WTC11 (cell line): Measurements from ENCODE around the gene NPL. TPM values are rescaled to one million over a fixed set of nuclear protein-coding genes. Genes with fewer than 3 reads are reported as not detected.
A peak's percentile ranks its signal among the peaks of the same experiment; 100 is the strongest.

Experiments used
- ATAC-seq: fragments of 200-7000 bp; cut with Tn5 transposase; 2 replicates; pipeline ENCODE4 v1.10.0; 2021; ENCODE audit warnings: mild to moderate bottlenecking, moderate library complexity
- CTCF ChIA-PET: fragments of 300-600 bp; sonication (Branson Sonifier 250); formaldehyde crosslinking; loops from one replicate; lab custom pipeline; 2021; ENCODE audit warnings: antibody characterized with exemption; lab: Charles Lee
- POLR2A ChIA-PET: fragments of 350-600 bp; sonication (Branson Sonifier 250); formaldehyde crosslinking; loops from one replicate; lab custom pipeline; 2021; ENCODE audit warnings: antibody characterized with exemption; lab: Charles Lee
- DNase-seq: peaks from one replicate; pipeline ENCODE4 v3.0.0; 2021; ENCODE audit warnings: low spot score
- H3K27ac Mint-ChIP-seq: 2 replicates; pipeline ENCODE4 v1.8.0; 2021; ENCODE audit warnings: mixed read lengths
- H3K27me3 Mint-ChIP-seq: 2 replicates; pipeline ENCODE4 v1.8.0; 2021; ENCODE audit warnings: low read depth, mild to moderate bottlenecking, moderate library complexity, mixed read lengths
- H3K36me3 Mint-ChIP-seq: 2 replicates; pipeline ENCODE4 v1.8.0; 2021; ENCODE audit warnings: mixed read lengths
- H3K4me1 Mint-ChIP-seq: 2 replicates; pipeline ENCODE4 v1.8.0; 2022; ENCODE audit warnings: mixed read lengths
- H3K4me3 Mint-ChIP-seq: 2 replicates; pipeline ENCODE4 v1.8.0; 2021; ENCODE audit warnings: mild to moderate bottlenecking, moderate library complexity, mixed read lengths
- H3K9me3 Mint-ChIP-seq: 2 replicates; pipeline ENCODE4 v1.8.0; 2021; ENCODE audit warnings: mixed read lengths
- ATF1 ChIP-seq: sonication (generic); formaldehyde crosslinking; IDR thresholded peaks from 2 replicates; pipeline ENCODE4 v1.8.1; 2023; ENCODE audit warnings: mild to moderate bottlenecking, moderate library complexity, missing genetic modification reagents
- CTCF ChIP-seq: fragments of 200-600 bp; IDR thresholded peaks from 2 replicates; pipeline ENCODE4 v1.8.0; 2022; ENCODE audit warnings: antibody characterized with exemption
- E2F5 ChIP-seq: sonication (generic); formaldehyde crosslinking; IDR thresholded peaks from 2 replicates; pipeline ENCODE4 v1.8.1; 2022; ENCODE audit warnings: mild to moderate bottlenecking, moderate library complexity, missing genetic modification reagents
- FOXK1 ChIP-seq: sonication (generic); formaldehyde crosslinking; IDR thresholded peaks from 2 replicates; pipeline ENCODE4 v1.8.0; 2022; ENCODE audit warnings: mild to moderate bottlenecking, moderate library complexity, missing genetic modification reagents
- HMGXB4 ChIP-seq: sonication (generic); formaldehyde crosslinking; IDR thresholded peaks from 2 replicates; pipeline ENCODE4 v1.8.1; 2023; ENCODE audit warnings: mild to moderate bottlenecking, moderate library complexity, missing genetic modification reagents
- KAT7 ChIP-seq: sonication (generic); formaldehyde crosslinking; IDR thresholded peaks from 2 replicates; pipeline ENCODE4 v1.8.1; 2023; ENCODE audit warnings: missing genetic modification reagents, mild to moderate bottlenecking, borderline replicate concordance
- NR2C2 ChIP-seq: sonication (generic); formaldehyde crosslinking; IDR thresholded peaks from 2 replicates; pipeline ENCODE4 v1.8.0; 2022; ENCODE audit warnings: mild to moderate bottlenecking, missing genetic modification reagents
- NR3C1 ChIP-seq: sonication (generic); formaldehyde crosslinking; conservative IDR thresholded peaks from 2 replicates; pipeline ENCODE4 v1.8.1; 2023; ENCODE audit warnings: low read depth, mild to moderate bottlenecking, missing genetic modification reagents
- PREB ChIP-seq: sonication (generic); formaldehyde crosslinking; IDR thresholded peaks from 2 replicates; pipeline ENCODE4 v1.8.1; 2022; ENCODE audit warnings: mild to moderate bottlenecking, missing genetic modification reagents, moderate library complexity, borderline replicate concordance
- SP1 ChIP-seq: sonication (generic); formaldehyde crosslinking; conservative IDR thresholded peaks from 2 replicates; pipeline ENCODE4 v1.8.1; 2022; ENCODE audit warnings: missing genetic modification reagents
- TP53 ChIP-seq: sonication (generic); formaldehyde crosslinking; IDR thresholded peaks from 2 replicates; pipeline ENCODE4 v1.8.1; 2023; ENCODE audit warnings: mild to moderate bottlenecking, missing genetic modification reagents
- USF1 ChIP-seq: sonication (generic); formaldehyde crosslinking; IDR thresholded peaks from 2 replicates; pipeline ENCODE4 v1.8.0; 2022; ENCODE audit warnings: mild to moderate bottlenecking, missing genetic modification reagents
- ZMAT4 ChIP-seq: fragments of 250-450 bp; sonication (Bioruptor Pico); IDR thresholded peaks from 2 replicates; pipeline ENCODE4 v1.9.0; 2021; ENCODE audit warnings: mild to moderate bottlenecking
- ZNF121 ChIP-seq: sonication (generic); formaldehyde crosslinking; IDR thresholded peaks from 2 replicates; pipeline ENCODE4 v1.8.0; 2023; ENCODE audit warnings: missing genetic modification reagents
- ZNF263 ChIP-seq: sonication (generic); formaldehyde crosslinking; IDR thresholded peaks from 2 replicates; pipeline ENCODE4 v1.8.1; 2022; ENCODE audit warnings: low read depth, mild to moderate bottlenecking, moderate library complexity, missing genetic modification reagents
- ZNF396 ChIP-seq: fragments of 250-450 bp; sonication (Bioruptor Pico); IDR thresholded peaks from 2 replicates; pipeline ENCODE4 v1.8.0; 2021; ENCODE audit warnings: mild to moderate bottlenecking, moderate library complexity, borderline replicate concordance
- ZNF416 ChIP-seq: fragments of 250-450 bp; sonication (Bioruptor Pico); IDR thresholded peaks from 2 replicates; pipeline ENCODE4 v1.9.0; 2021; ENCODE audit warnings: mild to moderate bottlenecking, inconsistent platforms
- ZNF423 ChIP-seq: fragments of 250-450 bp; sonication (Bioruptor Pico); IDR thresholded peaks from 2 replicates; pipeline ENCODE4 v2.1.2; 2022; ENCODE audit warnings: mild to moderate bottlenecking, moderate library complexity
- ZNF512 ChIP-seq: sonication (generic); formaldehyde crosslinking; IDR thresholded peaks from 2 replicates; pipeline ENCODE4 v1.8.1; 2022; ENCODE audit warnings: missing genetic modification reagents, borderline replicate concordance
- ZNF532 ChIP-seq: fragments of 250-450 bp; sonication (Bioruptor Pico); IDR thresholded peaks from 2 replicates; pipeline ENCODE4 v1.9.0; 2021; ENCODE audit warnings: mild to moderate bottlenecking, borderline replicate concordance
- total RNA-seq: library from RNA; stranded (reverse); gene quantifications from 3 replicates; pipeline ENCODE4 v1.2.3, GENCODE V29; 2021

NPL gene
- total RNA-seq, 1 experiment from 2014 or later = 3.6 TPM

- TF ChIP-seq E2F5 (CRISPR knock-in tag) = no peak
- no peak for TF ChIP-seq CTCF
- no peak for TF ChIP-seq KAT7 (CRISPR knock-in tag)
- TF ChIP-seq NR2C2 (CRISPR knock-in tag) = no peak
- no peak for TF ChIP-seq FOXK1 (CRISPR knock-in tag)
- no peak for TF ChIP-seq ZNF532 (CRISPR knock-in tag)
- TF ChIP-seq TP53 (CRISPR knock-in tag) = no peak
- TF ChIP-seq HMGXB4 = no peak
- no peak for TF ChIP-seq ZNF396 (CRISPR knock-in tag)
- TF ChIP-seq, all 79 proteins: peak for 0
Observed at GRCh38 chr1:182756423-182756822, 33.1 kb upstream of the NPL start (continued).

GRCh38 chr1:182761396-182762395 lies 27.9 kb upstream of the NPL start:
- H3K27ac Mint-ChIP-seq = peak overlapping the region; percentile 75
- no peaks in the 10 kb centered on the region for H3K27me3 Mint-ChIP-seq
- H3K4me3 Mint-ChIP-seq = no peak overlapping the region
- peaks cover 17% of the 10 kb centered on the region for H3K36me3 Mint-ChIP-seq
- POLR2A ChIA-PET = no interaction called here
- DNase-seq (no peak), ATAC-seq (no peak)
- peaks cover 20% of the 10 kb centered on the region for H3K4me1 Mint-ChIP-seq
- peaks cover 24% of the 10 kb centered on the region for H3K9me3 Mint-ChIP-seq
- CTCF ChIA-PET = interaction anchor here (1.0 to 1.6 kb wide), 2 partner anchors 21 to 62 kb away, joined by 3 to 4 read pairs; no protein-coding TSS in a partner anchor
- TF ChIP-seq ZMAT4 (no peak), ATF1 (CRISPR knock-in tag) (no peak), ZNF423 (CRISPR knock-in tag) (no peak), ZNF263 (CRISPR knock-in tag) (no peak), ZNF121 (CRISPR knock-in tag) (no peak), SP1 (CRISPR knock-in tag) (no peak), USF1 (no peak), PREB (CRISPR knock-in tag) (no peak), ZNF416 (no peak), ZNF512 (CRISPR knock-in tag) (no peak), NR3C1 (no peak)
